Ureter (tissue), 1 donor: ENCODE results near the gene TRIB2. TPM values are rescaled to one million over a fixed set of nuclear protein-coding genes. Genes with fewer than 3 reads are reported as not detected.
"Not testable (repeated sequence)": the region's sequence is repeated elsewhere in the genome, so short reads cannot be mapped to it uniquely, and the experiment has no call there.

Experiments
- DNase-seq: peaks from one replicate; pipeline ENCODE4 v3.0.0-alpha.2; 2020; ENCODE audit warnings: low spot score
- total RNA-seq: library from RNA; stranded (reverse); gene quantifications from one replicate; pipeline ENCODE4 v1.2.4, GENCODE V29; 2023
- donor health status: DM: yes; HTN: yes; CAD: no.

Gene TRIB2
- 45.4 TPM for total RNA-seq

DNA sequence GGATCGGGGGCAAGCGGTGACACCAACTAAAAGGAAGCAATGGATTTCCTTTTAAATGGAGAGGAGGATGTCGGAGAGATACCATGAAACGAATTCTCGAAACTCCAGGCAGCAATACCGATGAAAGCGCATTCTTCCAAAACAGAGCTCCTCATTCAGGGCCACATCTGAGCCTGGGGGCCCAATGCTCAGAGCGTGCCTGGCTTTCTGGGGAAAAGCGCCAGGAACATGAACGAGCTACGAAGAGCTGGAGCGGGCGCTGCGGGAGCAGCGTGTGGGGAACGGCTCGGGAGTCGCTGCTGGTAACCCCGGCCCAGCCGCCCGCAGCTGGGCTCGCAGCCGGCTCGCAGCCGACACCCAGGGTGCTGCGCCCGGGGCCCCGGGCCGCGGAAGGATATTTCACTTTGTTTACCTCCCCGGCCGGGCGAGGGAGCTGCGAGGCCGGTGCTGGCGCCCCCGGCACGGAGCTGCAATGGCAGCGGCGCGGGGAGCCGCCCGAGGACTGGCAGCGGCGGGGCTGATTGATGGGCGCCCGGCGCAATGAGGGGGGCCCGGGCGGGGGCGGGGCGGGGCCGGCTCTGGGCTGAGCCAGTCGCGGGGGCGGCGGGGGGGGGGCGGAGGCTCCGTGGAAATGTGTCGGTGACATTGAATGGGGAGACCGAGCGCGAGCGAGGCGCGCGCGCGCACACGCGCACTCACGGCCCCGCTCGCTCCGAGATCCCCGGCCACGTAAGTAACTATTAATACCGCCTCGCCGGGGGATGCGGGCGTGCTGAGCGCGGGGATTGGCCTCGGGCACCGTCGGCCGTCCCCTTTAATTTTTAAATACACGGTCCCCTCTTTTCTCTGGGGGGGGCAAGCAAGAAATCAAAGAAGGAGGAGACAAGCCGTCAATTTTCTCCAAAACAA is at the start of gene TRIB2:
TSS of gene TRIB2 (plus strand) at position 655 of the 909 bp plus-strand sequence. CDS start 1,372 bp downstream, outside the sequence.
- DNase-seq = peak; percentile 90

DNA sequence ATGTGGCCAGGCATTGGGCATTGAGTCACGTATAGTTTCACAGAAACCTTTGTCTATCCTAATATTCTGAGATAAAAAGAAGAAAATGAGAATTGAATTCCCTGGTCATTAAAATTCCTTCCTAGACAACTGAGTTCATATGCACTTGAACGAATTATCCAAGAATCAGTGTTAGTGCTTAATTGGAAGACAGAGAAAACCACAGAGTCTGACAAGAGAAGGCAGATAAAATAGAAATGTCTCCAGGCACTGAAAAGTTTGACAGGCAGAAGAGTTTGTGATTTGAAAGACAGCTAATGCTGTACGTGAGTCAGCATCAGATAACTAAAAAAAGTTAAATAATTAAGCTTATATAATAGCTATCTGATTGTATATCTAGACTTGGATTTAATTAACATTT is 47.7 kb upstream of the TRIB2 start:
- DNase-seq = no peak

DNA sequence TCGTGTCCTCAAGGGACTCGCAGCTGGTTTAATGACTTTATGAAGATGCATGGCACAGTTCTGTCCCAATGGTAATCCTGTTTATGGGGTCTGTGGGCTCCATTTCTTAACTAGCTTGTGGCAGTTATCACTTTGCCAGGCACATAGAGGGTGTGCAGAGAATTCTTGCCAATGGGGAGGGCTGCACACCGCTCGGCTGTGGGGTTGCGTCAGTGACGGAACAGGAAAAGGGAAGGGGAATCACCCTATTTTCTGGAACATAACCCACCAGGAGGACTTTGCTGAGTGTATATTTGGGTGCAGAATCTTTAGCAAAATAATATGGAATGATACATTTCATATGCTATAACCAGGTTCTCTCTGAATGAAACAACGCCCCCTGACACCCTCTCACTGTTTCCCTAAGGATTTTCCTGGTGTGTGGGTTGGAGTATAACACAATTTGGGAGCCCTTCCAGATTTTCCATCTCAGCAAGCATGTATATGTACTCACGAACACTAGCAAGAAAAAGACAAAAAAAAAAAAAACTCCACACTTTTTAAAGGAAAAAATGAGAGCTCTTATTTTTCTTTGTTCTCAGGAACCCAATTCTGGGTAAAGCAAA is 43.9 kb upstream of the TRIB2 start:
- no peak for DNase-seq

DNA sequence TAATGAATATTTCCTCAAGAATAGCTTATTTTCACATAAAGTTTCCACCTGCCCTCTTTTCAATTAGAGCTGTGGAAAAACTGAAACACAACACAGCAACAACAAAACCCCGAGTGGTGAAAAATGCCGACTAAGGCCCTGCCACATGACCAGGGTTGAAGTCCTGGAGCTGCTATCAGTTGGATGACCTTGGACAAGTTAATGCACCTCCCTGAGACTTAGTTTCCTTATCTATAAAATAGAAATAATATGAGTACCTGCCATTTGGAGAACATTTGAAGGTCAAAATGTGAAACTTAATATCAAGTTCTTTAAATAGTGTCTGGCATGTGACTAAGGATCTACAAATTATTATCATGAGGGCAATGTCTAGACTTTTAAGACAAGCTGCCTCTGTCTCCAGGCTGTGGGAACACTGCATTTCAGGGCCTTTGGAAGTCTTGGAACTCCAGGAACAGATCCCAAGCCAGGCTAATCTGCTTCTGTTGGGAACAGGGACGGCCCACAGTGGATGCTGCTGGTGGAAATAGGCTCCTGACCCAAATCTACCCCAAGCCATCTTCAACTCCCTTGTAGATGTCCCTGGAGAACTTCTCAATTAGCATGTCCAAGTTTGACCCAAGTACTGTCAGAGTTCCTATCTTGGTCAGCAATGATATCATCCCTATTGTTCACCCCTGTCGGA is 42.0 kb upstream of the TRIB2 start:
- DNase-seq = no peak

DNA sequence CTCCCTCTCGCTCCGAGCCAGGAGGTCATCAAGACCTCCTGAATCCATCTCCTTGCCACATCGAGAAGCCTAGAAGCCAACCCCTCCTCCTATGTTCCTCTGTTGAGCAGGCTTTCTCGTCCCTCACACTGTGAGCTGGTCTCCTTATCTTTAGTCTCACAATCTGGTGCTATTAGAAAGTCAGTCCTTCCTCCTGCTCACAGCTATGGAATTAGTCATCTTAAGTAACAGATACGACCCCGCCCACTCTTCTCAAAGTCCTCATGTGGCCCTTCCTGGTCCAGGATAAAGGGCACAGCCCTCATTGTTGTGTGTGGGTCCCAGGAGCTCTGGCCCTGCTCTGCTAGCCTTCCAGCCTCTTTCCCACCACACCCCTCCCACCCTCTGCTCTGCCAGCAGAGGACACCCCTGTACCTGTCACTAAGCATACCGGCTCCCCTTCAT is 41.4 kb upstream of the TRIB2 start:
- DNase-seq = no peak

DNA sequence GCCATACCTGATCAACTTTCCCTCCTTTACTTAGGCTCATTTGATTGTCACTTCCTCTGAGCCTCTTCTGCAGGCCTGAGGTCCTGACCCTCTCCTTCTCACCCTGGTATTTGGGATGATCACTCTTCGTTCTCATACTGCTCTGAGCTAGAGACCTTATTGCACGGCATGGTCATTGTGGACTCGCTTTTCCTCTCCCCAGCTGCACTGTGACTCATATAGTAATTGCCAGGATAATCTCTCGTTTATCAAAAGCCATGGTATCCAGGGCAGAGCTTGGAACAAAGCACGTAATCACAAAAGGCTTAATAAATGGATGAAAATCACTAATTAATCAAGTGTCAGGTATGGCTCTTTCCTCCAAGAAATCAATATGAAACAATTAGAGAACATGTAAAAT is 40.9 kb upstream of the TRIB2 start:
- no peak for DNase-seq

DNA sequence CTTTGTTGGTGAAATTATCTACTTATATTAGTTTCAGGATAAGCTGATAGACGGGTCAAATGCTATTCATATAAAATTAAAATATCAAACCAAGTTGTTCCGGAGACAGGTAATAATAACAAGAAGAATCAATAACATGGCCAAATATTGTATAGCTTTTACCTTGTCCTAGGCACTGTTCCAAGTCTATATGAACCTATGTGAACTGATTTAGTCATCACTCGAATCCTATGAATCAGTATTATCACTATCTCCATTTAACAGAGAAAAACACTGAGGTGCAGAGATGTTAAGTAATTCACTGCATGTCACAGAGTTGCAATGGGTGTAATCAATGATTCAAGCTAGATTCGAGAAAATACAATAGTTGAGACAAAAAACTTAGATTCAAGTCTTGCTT is 40.0 kb upstream of the TRIB2 start:
- no peak for DNase-seq

DNA sequence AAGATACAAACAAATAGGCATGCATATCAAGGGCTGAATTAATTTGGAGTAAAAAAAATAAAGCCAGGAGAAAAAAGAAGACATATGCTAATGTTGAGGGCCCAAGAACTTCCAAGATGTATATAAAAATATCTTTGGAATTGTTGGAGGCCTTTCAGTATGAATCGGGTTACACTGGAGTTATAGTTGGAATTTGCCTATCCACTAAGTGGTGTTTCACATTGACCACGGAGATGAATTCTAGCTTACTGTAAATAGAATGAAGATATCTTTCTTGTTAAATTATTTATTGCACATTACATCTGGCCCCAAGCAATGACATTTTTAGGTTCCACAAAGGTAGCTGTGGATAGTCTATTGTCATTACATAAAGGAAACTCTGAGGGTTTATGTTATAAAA is 38.5 kb upstream of the TRIB2 start:
- no peak for DNase-seq

DNA sequence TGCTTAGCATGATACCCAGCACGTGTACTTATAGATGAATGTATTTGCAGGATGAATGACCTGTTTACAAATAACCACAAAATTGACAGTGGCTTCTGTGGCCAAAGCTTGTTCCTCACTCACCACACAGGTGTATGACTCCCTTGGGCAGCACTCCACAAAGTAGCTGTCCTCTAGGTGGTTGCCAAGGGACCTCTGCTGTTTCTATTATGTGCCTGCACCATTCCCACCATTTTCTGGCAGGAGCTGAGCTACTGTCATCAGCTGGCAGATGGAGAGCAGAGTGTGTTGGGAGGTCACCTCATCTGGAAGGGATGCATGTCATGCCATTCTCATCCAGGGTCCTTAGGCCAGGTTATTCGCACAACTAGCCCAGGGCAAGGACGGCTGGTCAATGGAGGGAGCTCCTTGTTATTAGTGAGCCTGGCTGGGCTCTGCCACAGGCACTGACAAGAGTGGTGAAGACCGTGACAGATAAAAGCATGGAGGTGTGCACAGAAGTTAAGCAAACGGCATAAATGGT is 37.1 kb upstream of the TRIB2 start:
- DNase-seq = no peak

DNA sequence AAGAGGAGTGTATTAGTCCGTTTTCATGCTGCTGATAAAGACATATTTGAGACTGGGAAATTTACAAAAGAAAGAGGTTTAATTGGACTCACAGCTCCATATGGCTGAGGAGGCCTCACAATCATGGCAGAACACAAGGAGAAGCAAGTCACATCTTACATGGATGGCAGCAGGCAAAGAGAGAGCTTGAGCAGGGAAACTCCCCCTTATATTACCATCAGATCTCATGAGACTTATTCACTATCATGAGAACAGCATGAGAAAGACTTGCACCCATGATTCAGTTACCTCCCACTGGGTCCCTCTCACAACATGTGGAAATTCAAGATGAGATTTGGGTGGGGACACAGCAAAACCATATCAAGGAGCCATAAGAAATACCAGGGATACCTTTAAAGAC is 36.6 kb upstream of the TRIB2 start:
- DNase-seq = not testable (repeated sequence)

DNA sequence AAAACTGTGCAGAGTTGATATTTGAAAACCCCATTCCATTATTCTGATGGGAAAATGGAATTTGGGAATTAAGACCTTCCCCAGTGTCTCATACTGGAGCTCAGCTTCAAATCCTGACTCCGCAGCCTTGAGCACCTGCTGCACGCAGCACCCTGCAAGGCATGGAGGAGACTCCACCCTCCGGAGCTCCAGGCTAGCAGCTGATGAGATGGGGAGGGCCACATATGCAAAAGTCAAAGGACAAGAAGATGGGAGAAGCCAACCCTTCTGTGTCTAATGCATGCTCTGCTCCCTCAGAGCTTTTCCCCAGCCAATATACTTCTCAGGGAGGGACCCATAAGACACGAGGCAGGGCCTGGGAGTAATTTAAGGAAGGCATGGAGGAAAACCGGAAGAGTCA is 34.7 kb upstream of the TRIB2 start:
- DNase-seq = no peak

DNA sequence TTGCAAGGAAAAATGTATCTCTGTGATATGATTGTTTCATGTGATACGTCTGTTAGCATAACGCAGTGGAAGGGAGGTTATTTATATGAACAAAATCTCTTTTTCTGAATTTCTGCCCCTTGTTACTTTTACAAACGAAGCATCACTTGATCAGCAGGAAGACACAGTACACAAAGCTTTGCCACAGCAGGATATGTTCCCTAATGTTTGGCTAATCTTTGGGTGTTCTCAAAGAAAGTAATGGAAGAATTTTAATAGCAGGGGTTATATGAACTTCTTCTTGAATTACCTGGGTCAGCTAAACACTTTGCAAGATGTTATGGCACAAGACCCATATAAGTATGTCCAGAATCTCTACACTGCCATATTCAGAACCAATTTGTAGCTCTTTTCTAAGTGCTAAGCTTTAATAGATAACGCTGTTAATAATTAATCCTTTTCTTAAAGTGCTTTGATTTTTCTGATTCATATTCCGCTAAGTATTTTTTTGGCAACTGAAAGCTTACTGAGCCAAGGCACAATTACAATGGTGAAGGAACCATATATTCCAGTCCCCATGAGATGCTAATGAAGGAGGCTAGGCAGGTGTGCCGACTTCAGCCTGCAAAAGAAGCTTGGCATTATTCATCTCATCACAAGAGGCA is 33.2 kb upstream of the TRIB2 start:
- no peak for DNase-seq

DNA sequence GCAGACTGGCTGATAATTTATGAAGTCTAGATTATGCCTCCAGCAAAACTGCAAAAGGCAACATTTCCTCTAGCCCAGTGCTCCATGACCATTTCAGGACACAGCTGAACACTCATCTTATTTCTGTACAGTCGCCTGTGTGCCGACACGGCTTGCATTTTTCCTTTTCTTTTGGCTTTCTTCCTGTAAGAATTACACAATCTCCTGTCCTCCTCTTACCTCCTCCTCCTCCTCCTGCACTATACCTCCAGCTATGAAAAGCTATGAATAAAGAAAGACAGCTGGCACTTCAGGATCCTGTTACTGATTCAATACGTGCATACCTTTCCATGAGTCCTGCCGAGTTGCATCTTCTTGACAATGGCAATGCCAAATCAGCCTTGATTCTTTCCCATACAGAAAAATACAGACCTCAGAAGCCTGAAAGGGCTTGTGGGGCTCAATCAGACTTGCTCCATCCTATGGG is 32.2 kb upstream of the TRIB2 start:
- no peak for DNase-seq

DNA sequence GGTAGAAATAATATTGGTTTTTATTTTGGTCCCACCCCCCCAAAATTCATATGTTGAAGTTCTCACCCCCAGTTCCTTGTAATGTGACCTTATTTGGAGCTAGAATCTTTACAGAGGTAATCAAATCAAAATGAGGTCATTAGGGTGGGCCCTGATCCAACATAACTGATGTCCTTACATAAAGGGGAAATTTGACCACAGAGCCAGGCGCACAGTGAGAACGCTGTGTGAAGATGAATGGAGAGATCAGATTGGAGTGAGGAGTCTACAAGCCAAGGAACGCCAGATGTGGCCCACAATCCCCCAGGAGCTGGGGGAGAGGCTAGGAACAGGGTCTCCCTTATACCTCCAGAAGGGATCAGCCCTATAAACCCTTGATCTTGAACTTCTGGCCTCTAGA is 31.6 kb upstream of the TRIB2 start:
- no peak for DNase-seq

DNA sequence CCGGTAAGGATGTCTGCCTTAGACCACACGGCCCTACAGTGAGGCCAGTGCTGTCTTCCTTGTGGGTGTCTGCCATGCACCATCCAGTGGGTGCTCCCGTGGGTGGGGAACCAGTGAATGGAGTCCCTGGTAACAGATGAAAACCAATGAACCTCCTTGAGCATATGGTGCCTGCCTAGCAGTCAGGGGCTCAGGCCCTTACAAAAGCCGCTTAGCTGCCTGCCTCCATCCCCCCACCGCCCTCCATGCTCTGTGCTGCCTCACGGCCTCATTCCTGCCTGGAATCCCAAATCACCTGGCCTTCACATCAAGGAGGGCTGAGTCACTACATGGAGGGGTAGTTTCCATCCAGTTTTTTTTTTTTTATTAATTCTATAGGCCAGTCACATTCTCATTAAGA is 30.8 kb upstream of the TRIB2 start:
- DNase-seq = no peak

DNA sequence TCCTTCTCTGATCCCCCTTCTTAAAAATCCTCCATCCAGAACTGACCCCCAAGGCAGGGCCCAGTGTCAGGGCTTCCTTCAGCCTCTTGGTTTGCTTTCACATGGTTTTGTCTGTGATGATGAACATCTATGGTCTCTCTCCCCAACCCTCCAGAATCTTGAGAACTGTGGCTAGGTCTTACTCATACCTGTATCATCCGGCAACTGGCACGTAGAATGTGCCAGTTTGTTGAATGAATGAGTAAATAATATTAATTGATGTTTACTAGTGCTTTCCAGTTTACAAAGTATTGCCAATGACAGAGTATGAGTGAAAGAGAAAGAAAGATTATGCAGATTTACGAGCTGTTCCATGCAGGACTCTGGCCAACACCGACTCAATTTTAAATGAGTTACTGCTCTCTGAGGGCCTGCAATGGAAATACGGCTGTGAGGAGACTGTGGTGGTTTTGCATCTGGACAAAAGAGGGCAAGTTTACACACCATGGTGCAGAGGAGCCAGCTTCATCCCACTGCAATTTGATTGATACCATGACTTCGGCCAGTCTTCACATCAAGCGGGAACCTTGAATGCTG is 29.9 kb upstream of the TRIB2 start:
- no peak for DNase-seq

DNA sequence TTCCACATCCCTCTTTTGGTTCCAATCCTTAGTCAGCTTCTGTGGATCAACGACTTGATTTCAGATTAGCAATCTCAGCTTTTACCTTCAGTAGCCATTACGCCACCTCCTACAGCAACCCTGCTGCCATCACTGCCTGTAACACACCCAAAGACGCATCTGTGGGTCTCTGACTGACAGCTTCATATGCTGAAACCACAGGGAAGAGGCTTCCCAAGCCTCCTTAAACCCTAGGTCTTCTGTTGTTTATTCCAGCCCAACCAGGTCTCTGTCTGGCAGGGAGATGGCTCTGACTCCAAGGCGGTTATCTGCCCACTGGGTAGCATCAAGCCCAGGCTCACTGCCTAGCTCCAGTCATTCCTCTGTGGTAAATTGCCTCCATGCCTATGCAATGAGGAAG is 28.6 kb upstream of the TRIB2 start:
- DNase-seq = no peak

DNA sequence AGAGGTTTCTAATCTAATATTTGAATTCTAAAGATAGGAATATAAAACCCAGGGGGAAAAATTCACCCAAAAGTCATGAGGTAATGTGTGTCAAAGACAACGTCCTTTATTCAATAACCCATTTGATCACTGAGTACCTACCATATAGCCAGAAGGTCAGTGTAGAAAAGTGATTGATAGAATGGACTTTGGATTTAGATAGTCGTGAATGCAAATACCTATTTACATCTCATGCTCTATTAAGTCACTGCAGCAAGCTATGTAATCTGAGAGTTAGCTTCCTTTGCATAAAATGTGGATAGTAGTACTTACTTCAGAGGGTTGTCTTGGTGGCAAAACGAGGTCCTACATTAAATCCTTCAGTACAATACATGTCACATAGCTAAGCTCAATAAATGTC is 27.8 kb upstream of the TRIB2 start:
- no peak for DNase-seq

DNA sequence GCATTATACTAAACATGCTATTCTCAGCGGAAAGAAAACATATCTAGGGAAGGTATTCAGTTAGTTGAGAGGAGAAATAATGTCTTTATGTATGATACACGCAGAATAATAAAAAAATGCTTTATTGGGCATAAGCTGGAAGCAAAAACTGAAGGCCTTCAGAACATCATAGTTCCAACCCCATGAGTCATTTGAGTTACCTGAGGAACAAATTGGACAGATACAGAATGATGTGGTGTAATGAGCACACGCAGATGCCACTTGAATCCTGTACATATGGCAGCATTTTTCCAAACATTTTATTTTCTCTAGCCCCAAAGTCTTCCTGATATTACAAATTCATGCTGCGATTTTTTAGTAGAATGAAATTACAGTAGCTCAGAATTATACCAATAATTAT is 23.2 kb upstream of the TRIB2 start:
- DNase-seq = no peak

DNA sequence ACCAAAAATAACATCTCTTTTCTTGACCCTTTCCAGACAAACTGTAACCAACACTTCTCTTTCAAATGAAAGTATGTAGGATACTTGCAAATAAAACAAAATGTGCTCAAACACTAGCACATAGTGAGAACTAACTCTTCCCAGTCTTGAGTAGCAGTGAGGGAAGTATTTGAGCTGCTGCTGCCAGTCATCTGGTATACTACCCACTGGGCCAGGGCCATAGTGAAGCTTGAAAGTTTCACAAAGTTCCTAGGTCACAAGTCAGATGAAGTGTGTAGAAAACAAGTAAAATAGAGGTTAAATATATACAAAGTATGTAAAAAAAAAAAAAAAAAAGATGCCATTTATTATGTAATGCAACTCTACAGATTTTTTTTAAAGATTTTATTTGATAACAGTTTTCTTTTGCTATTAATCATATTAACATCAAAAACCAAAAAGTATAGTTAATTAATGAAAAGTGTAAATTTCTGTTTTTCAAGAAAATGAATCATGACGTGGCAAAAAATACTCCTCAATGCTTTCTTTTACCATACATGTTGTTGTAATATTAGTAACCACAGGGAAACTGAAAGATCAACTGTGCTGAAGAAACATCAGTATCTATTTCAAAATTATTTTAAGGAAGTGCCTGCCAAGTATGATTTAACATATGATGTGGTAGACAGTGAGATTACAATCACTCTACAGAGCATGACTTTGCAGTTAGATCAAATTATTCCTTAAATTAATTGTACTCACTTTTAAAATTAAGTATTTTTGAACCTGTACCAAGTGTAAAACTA is 21.6 kb upstream of the TRIB2 start:
- no peak for DNase-seq

DNA sequence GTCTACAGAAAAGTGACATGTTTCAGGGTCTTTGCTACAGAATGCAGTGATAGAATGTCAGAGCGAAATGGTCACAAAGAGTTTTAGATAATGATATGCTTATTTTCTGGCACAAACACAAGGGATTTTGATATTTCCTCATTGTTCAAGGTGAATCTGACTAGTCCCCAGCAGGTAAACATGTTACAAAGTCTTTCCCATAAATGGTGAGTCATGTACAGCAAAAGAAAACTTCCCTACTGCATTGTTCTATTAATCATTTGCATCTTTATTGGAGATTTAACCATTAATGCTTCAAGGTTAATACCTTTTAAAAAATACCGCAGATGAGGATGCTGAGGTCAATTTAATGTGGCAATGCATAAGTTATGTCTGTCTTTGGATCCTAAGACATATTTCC is 19.1 kb upstream of the TRIB2 start:
- DNase-seq = no peak
